OCI-LY1 (cell line): ENCODE measurements around the gene KCNK2.

Experiments used
- CTCF ChIP-seq: fragments of 200-600 bp; sonication (generic), shearing (Covaris generic); IDR thresholded peaks from 2 replicates; pipeline ENCODE4 v1.5.1; 2017; ENCODE audit warnings: mild to moderate bottlenecking, antibody characterized with exemption, low read length, moderate library complexity, mixed read lengths
- EZH2 ChIP-seq: fragments of 200-600 bp; sonication (generic), shearing (Covaris generic); IDR thresholded peaks from 2 replicates; pipeline ENCODE4 v1.8.0; 2017; ENCODE audit warnings: borderline replicate concordance, mixed run types, mild to moderate bottlenecking, antibody characterized with exemption, low read length, moderate library complexity, mixed read lengths

- TF ChIP-seq CTCF (no peak), EZH2 (no peak)
Observed at GRCh38 chr1:215071078-215071477, 11.5 kb upstream of the KCNK2 start.
